Small intestine (tissue), 7 donors: ENCODE data around the gene ATP8B4. TPM values are rescaled to one million over a fixed set of nuclear protein-coding genes. Genes with fewer than 3 reads are reported as not detected.

ENCODE experiments used
- DNase-seq, 2 donors: peaks; one replicate each; pipeline versions ENCODE4 v3.0.0 to v3.0.0-alpha.2; 2013
- FAIRE-seq: peaks from 2 replicates; lab custom pipeline; 2012; peaks lifted over from hg19 to GRCh38; lab: Jason Lieb, UNC
- H3K27ac ChIP-seq, 3 donors: one replicate each; pipeline ENCODE4 v1.5.1; 2013; ENCODE audit warnings: low read length in 2 of 3, mild to moderate bottlenecking in 2 of 3, control low read depth in 1 of 3, inconsistent platforms in 1 of 3, low read depth in 1 of 3, moderate library complexity in 1 of 3
- H3K27me3 ChIP-seq, 3 donors: one replicate each; pipeline ENCODE4 v1.6.1; 2013; ENCODE audit warnings: low read length in 3 of 3, inconsistent platforms in 1 of 3; ENCODE audit not compliant: control insufficient read depth in 3 of 3, insufficient read depth in 3 of 3
- H3K36me3 ChIP-seq, 3 donors: one replicate each; pipeline ENCODE4 v1.6.1; 2013; ENCODE audit warnings: low read length in 3 of 3, inconsistent platforms in 1 of 3, low read depth in 1 of 3, mild to moderate bottlenecking in 1 of 3, moderate library complexity in 1 of 3; ENCODE audit not compliant: control insufficient read depth in 3 of 3, insufficient read depth in 2 of 3
- H3K4me1 ChIP-seq, 3 donors: one replicate each; pipeline ENCODE4 v1.6.1; 2013; ENCODE audit warnings: low read length in 2 of 3, inconsistent platforms in 1 of 3, low read depth in 1 of 3, mild to moderate bottlenecking in 1 of 3, moderate library complexity in 1 of 3; ENCODE audit not compliant: control insufficient read depth in 3 of 3, insufficient read depth in 2 of 3
- H3K4me3 ChIP-seq, 3 donors: one replicate each; pipeline ENCODE4 v1.5.1; 2013; ENCODE audit warnings: low read length in 3 of 3, control low read depth in 1 of 3, inconsistent platforms in 1 of 3, low read depth in 1 of 3, mild to moderate bottlenecking in 1 of 3, moderate library complexity in 1 of 3
- H3K9me3 ChIP-seq, 2 donors: one replicate each; pipeline ENCODE4 v1.6.1; 2013; ENCODE audit warnings: low read depth in 1 of 2, low read length in 1 of 2; ENCODE audit not compliant: control insufficient read depth in 2 of 2, insufficient read depth in 1 of 2
- WGBS, 3 donors: extraction: QIAGEN DNeasy Blood & Tissue Kit; methylation state at CpG; one replicate each; pipeline ENCODE4 v1.1.7; 2013; 5-methylcytosine and 5-hydroxymethylcytosine counted together
- polyA plus RNA-seq, 4 donors: library from polyadenylated mRNA; stranded (reverse) in 3 of 4; unstranded in 1 of 4; fragments of 200-250 nt in 3 of 4; fragments of 120-200 nt in 1 of 4; gene quantifications; one replicate each; pipeline versions ENCODE4 v1.2.1 to v1.2.3, GENCODE V29; 2013
- donor health status: healthy with polysubstance abuse.
- donor health status: control.
- donor health status: control.
- donor health status: Bipolar disorder and iron deficiency.
- donor health status: healthy.

ATP8B4 gene
- polyA plus RNA-seq, 4 donors = 0.45 to 4.9 (median 1.9) TPM

DNA sequence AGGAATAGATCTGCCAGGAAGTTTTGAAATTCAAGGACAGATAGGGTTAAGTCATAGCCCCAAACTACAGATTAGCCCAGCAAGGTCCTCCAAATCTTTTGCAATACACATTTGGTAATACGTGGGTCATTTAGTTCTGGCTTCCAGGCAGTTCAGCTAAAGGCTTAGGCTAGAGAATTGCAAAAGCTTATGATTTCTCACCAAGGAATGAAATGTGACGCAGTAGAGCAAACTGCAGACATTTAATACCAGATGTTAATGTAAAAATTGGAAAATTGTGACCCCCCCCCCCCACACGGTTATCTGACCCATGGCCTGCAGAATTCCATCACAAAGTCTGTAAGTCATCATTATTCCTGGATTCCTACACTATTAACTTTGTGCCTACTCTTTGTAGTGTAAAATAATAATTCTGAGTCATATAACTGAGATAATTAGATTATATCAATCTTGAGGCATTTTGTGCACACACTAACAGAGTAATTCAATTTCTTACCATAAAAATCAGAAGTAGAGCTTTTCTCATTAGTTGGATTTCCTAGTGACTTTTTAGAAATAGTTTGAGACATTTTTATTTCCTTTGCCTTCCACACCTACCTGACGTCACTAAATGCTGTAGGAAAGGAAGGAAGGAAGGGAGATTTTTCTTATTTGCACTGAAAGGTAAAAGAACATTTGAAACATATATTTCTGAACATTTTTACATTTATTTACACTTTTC is 263.0 kb downstream of the ATP8B4 start:
- WGBS, 3 donors = 59 to 80% (median 72%) methylated on average over 4 of the region's 4 CpGs
- no peak for FAIRE-seq
- Histone ChIP-seq H3K27ac (no peak overlapping the region), H3K4me1 (no peaks in the 10 kb centered on the region), H3K9me3 (no peaks in the 10 kb centered on the region), H3K4me3 (no peak overlapping the region), H3K36me3 (no peaks in the 10 kb centered on the region), H3K27me3 (no peaks in the 10 kb centered on the region)
- DNase-seq = no peak

DNA sequence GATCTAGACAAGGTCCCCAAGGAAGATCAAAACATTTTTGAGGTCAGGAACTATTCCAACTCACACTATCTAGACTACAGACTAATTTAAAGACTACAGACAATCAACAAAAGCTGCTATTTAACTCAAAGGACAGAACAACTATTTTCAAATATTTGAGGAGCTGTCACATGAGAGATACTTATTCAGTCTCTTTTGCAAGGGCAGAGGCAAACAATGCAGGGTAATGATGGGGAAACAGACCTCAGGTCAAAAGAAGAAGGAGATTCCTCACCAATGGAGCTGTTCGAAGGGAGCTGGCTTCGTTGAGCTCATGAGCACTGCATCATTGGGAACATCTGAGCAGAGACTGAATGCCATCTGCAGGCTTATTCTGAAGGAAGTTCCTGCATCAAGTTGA is 266.3 kb downstream of the ATP8B4 start:
- WGBS, 3 donors = 61 to 93% (median 84%) methylated on average over 2 of the region's 2 CpGs
- Histone ChIP-seq H3K27ac (no peak overlapping the region), H3K27me3 (no peaks in the 10 kb centered on the region), H3K4me1 (no peaks in the 10 kb centered on the region), H3K9me3 (no peaks in the 10 kb centered on the region), H3K4me3 (no peak overlapping the region), H3K36me3 (no peaks in the 10 kb centered on the region)
- DNase-seq (no peak), FAIRE-seq (no peak)

GRCh38 chr15:49848807-49849206 is 270.2 kb downstream of the ATP8B4 start:
- FAIRE-seq (no peak), DNase-seq (no peak)
- Histone ChIP-seq H3K4me1 (peaks cover 0 to 9% (median 3%) of the 10 kb centered on the region in 3 donors), H3K4me3 (no peak overlapping the region), H3K27ac (no peak overlapping the region), H3K9me3 (peaks cover 0 to 4% of the 10 kb centered on the region in 2 donors), H3K36me3 (no peaks in the 10 kb centered on the region), H3K27me3 (no peaks in the 10 kb centered on the region)
- 86 to 87% (median 87%) methylated on average over 2 of the region's 2 CpGs for WGBS, 3 donors

- H3K4me1 ChIP-seq = peaks cover 0 to 12% (median 5%) of the 10 kb centered on the region in 3 donors
- 69 to 76% (median 71%) methylated on average over 2 of the region's 2 CpGs for WGBS, 3 donors
- no peak for FAIRE-seq
- peaks cover 0 to 6% of the 10 kb centered on the region in 2 donors for H3K9me3 ChIP-seq
- peak overlapping the region in 1 of 3 donors; percentile 10 for H3K27ac ChIP-seq
- DNase-seq = no peak
- no peaks in the 10 kb centered on the region for H3K36me3 ChIP-seq
- H3K27me3 ChIP-seq = no peaks in the 10 kb centered on the region
- no peak overlapping the region for H3K4me3 ChIP-seq
Observed at GRCh38 chr15:49848282-49848724, 270.7 kb downstream of the ATP8B4 start.

- Histone ChIP-seq H3K36me3 (no peaks in the 10 kb centered on the region), H3K27ac (peak overlapping the region in 1 of 3 donors; percentile 54), H3K4me1 (peaks cover 0 to 12% (median 5%) of the 10 kb centered on the region in 3 donors), H3K9me3 (peaks cover 0 to 9% of the 10 kb centered on the region in 2 donors), H3K27me3 (no peaks in the 10 kb centered on the region), H3K4me3 (no peak overlapping the region)
- DNase-seq (no peak), FAIRE-seq (no peak)
- WGBS, 3 donors = 71 to 85% (median 80%) methylated on average over 5 of the region's 5 CpGs
Observed at GRCh38 chr15:49847423-49848281, 271.4 kb downstream of the ATP8B4 start.

DNA sequence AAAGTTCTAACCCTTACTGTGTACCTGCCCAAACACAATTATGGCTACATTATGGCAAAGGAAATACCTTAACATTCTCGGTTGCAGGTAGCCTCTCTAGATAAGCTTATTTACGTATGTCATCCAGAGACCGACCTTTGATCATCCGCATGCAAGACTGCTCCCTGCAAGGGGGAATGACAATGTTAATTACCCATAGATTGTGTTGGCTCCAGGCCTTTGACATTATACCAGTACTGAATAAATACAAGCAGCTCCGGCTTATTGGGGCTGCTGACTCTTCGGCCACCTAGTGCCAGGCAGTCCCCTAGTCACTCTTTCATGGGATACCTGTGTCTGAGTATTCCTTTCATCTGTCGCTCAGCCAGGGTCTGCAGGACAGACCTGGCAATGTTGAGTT is 274.6 kb downstream of the ATP8B4 start:
- 14 to 70% (median 41%) methylated on average over 7 of the region's 7 CpGs for WGBS, 3 donors
- H3K4me3 ChIP-seq = no peak overlapping the region
- H3K36me3 ChIP-seq = no peaks in the 10 kb centered on the region
- no peaks in the 10 kb centered on the region for H3K27me3 ChIP-seq
- H3K27ac ChIP-seq = peak overlapping the region in 1 of 3 donors; percentile 49
- H3K9me3 ChIP-seq = peaks cover 0 to 35% of the 10 kb centered on the region in 2 donors
- H3K4me1 ChIP-seq = peaks cover 0 to 12% (median 5%) of the 10 kb centered on the region in 3 donors
- DNase-seq (peak; percentile 87 to 88), FAIRE-seq (no peak)

DNA sequence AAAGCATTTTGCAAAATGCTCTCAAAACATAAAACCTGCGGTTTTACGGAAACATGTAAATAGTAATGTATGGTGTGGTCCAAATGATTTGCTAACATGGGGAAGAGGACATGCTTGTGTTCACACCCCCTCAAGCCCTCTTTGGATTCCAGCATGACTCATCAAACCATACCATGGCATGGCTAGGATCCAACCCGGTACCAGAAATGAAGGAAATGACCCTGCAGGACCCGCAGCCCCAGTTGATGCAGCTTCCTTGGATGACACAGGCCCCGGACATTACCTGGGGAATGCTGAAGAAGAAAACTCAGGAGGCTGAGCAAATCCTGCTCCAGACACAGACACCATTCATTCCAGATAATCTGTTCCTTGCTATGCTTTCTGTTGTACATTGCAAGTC is 275.3 kb downstream of the ATP8B4 start:
- Histone ChIP-seq H3K27ac (no peak overlapping the region), H3K4me1 (peaks cover 0 to 12% (median 5%) of the 10 kb centered on the region in 3 donors), H3K36me3 (no peaks in the 10 kb centered on the region), H3K27me3 (no peaks in the 10 kb centered on the region), H3K9me3 (peaks cover 0 to 41% of the 10 kb centered on the region in 2 donors), H3K4me3 (no peak overlapping the region)
- WGBS, 3 donors = 66 to 85% (median 69%) methylated on average over 5 of the region's 5 CpGs
- FAIRE-seq (no peak), DNase-seq (no peak)

- Histone ChIP-seq H3K27me3 (no peaks in the 10 kb centered on the region), H3K27ac (no peak overlapping the region), H3K4me3 (no peak overlapping the region), H3K9me3 (peaks cover 0 to 43% of the 10 kb centered on the region in 2 donors), H3K36me3 (no peaks in the 10 kb centered on the region), H3K4me1 (peaks cover 0 to 12% (median 5%) of the 10 kb centered on the region in 3 donors)
- FAIRE-seq (no peak), DNase-seq (peak; percentile 26 to 58)
- whole genome bisulfite sequencing, 3 donors = 37 to 67% (median 55%) methylated on average over 4 of the region's 4 CpGs
Observed at GRCh38 chr15:49842031-49842730, 276.9 kb downstream of the ATP8B4 start.
